IPS DF 6.9 (cell line): ENCODE data around the gene OR11H6.
"Not testable (repeated sequence)": the region's sequence is repeated elsewhere in the genome, so short reads cannot be mapped to it uniquely, and the experiment has no call there.

ENCODE experiments used
- DNase-seq: peaks from one replicate; pipeline ENCODE4 v3.0.0-alpha.2; 2013; ENCODE audit warnings: low read depth, low spot score
- H3K27ac ChIP-seq: one replicate; pipeline ENCODE4 v1.5.1; 2013; ENCODE audit warnings: low read length, control low read depth
- H3K27me3 ChIP-seq: 2 replicates; pipeline ENCODE4 v1.6.1; 2013; ENCODE audit warnings: mild to moderate bottlenecking, low read length; ENCODE audit not compliant: control insufficient read depth, insufficient read depth
- H3K36me3 ChIP-seq: 2 replicates; pipeline ENCODE4 v1.6.1; 2013; ENCODE audit warnings: low read length; ENCODE audit not compliant: control insufficient read depth, insufficient read depth
- H3K4me1 ChIP-seq: 2 replicates; pipeline ENCODE4 v1.6.1; 2013; ENCODE audit warnings: low read length; ENCODE audit not compliant: control insufficient read depth, insufficient read depth
- H3K4me3 ChIP-seq: 2 replicates; pipeline ENCODE4 v1.5.1; 2013; ENCODE audit warnings: mild to moderate bottlenecking, low read length
- H3K9me3 ChIP-seq: 2 replicates; pipeline ENCODE4 v1.6.1; 2013; ENCODE audit warnings: low read length, inconsistent platforms; ENCODE audit not compliant: control insufficient read depth, insufficient read depth
- WGBS: extraction: QIAGEN DNeasy Blood & Tissue Kit; methylation state at CpG from one replicate; pipeline ENCODE4 v1.1.7; 2013; ENCODE audit warnings: mixed read lengths, missing lambda C conversion rate; ENCODE audit not compliant: insufficient read length, insufficient coverage; 5-methylcytosine and 5-hydroxymethylcytosine counted together

The OR11H6 gene

DNA sequence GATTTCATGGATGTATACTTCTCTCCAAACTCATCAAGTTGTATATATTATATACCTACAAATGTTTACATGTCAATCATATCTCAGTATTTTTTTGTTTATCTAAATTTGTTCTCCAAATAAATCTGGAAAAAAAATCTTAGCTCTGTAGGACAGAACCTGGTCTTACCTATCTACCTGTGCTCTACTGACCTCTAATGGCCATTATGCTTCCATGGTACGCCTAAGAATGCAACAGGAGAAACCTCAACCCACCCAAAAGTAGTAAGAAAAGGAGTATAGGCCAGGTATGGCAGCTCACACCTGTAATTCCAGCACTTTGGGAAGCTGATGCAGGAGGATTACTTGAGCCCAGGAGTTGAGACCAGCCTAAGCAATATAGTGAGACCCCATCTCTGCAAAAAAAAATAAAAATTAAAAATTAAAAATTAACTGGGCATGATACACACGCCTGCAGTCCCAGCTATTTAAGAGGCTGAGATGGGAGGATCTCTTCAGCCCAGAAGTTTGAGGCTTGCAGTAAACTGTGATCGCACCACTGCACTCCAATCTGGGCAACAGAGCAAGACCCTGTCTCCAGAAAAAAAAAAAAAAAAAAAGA lies 24.2 kb downstream of the OR11H6 start:
- WGBS = no CpG with 5 or more reads among the region's 3 CpGs
- DNase-seq = no peak
- Histone ChIP-seq H3K4me3 (no peak overlapping the region), H3K36me3 (no peaks in the 10 kb centered on the region), H3K27ac (no peak overlapping the region), H3K4me1 (no peaks in the 10 kb centered on the region), H3K27me3 (no peaks in the 10 kb centered on the region), H3K9me3 (no peaks in the 10 kb centered on the region; the same call in 1 of the 2 replicates)

DNA sequence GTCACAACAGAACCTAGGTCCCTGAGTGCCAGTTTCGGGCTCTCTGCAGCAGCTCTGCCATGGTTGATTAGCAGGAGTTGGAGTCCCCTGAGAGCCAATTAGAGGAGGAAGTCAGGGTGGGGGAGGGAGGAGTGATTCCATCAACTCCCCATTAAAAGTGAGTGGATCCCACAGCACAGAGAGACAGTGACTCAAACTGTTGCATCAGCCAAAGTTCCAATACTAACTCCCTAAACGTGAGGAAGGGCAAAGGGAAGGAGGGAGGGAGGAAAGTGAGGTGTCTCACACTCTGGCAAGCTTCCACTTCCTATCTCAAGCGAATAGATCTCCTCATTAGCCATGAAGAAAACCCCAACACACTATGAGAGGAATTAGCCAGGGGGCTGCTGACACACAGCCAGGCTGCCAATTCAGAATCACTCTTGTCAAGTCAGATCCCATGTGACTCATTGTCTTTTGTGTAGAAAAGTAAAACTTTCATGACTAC lies 39.2 kb downstream of the OR11H6 start:
- Histone ChIP-seq H3K36me3 (no peaks in the 10 kb centered on the region), H3K9me3 (no peaks in the 10 kb centered on the region), H3K27me3 (no peaks in the 10 kb centered on the region), H3K27ac (no peak overlapping the region), H3K4me3 (no peak overlapping the region), H3K4me1 (no peaks in the 10 kb centered on the region)
- no peak for DNase-seq
- WGBS = no CpG with 5 or more reads among the region's 3 CpGs

DNA sequence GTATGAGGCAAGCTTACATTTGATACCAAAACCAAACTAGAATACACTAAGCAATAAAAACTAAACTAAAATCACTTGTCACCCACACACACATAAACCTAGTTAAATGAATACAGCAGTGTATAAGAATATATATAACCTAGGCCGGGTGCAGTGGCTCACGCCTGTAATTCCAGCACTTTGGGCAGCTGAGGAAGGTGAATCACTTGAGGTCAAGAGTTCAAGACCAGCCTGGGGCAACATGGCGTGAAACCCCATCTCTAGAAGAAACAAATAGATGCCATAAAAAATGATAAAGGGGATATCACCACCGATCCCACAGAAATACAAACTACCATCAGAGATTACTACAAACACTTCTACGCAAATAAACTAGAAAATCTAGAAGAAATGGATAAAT lies 40.9 kb downstream of the OR11H6 start:
- not testable (repeated sequence) for H3K27me3 ChIP-seq, H3K4me3 ChIP-seq, H3K27ac ChIP-seq, H3K36me3 ChIP-seq, DNase-seq, H3K4me1 ChIP-seq, H3K9me3 ChIP-seq
- WGBS = no CpG with 5 or more reads among the region's 5 CpGs

DNA sequence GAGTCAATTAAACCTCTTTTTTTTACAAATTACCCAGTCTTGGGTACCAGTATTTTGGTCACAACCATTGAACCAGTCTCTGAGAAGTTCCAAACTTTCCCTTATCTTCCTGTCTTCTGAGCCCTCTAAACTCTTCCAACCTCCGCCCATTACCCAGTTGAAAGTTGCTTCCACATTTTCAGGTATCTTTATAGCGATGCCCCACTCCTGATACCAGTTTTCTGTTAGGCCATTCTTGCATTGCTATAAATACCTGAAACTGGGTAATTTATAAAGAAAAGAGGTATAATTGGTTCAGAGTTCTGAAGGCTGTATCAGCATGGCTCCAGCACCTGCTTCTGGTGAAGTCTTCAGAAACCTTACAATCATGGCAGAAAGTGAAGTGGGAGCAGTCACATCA lies 50.6 kb downstream of the OR11H6 start:
- no CpG with 5 or more reads among the region's 2 CpGs for WGBS
- Histone ChIP-seq H3K27me3 (no peaks in the 10 kb centered on the region), H3K9me3 (peaks cover 4% of the 10 kb centered on the region), H3K36me3 (no peaks in the 10 kb centered on the region), H3K27ac (no peak overlapping the region), H3K4me3 (no peak overlapping the region), H3K4me1 (no peaks in the 10 kb centered on the region)
- no peak for DNase-seq
